Measurements from ENCODE around the gene LEFTY2. TPM values are rescaled to one million over a fixed set of nuclear protein-coding genes. Genes with fewer than 3 reads are reported as not detected.

LEFTY2 gene
- total and polyA plus RNA-seq, 10 of the 15 experiments (the other 5 are each of a cell fraction or from before 2014, with no cell fraction given) = not detected

DNA sequence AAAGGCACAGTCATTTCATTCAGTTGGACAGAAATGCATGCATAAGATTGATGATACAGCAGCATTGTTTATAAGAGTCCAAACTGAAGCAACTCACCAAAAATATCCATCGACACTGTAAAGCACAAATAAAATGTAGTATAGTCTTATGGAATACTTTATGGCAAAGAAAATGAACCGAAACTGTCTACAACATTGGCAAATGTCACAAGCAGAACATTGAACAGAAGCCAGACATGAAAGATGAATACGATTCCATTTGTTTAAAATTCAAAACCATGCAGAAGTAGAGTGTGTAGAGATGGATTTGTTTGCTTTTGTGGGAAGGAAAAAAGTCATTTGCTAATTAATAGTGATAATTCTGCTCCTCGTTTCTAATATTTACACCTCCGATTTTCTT, 44.5 kb downstream of the LEFTY2 start (continued):
- TF ChIP-seq, protein P1, sequence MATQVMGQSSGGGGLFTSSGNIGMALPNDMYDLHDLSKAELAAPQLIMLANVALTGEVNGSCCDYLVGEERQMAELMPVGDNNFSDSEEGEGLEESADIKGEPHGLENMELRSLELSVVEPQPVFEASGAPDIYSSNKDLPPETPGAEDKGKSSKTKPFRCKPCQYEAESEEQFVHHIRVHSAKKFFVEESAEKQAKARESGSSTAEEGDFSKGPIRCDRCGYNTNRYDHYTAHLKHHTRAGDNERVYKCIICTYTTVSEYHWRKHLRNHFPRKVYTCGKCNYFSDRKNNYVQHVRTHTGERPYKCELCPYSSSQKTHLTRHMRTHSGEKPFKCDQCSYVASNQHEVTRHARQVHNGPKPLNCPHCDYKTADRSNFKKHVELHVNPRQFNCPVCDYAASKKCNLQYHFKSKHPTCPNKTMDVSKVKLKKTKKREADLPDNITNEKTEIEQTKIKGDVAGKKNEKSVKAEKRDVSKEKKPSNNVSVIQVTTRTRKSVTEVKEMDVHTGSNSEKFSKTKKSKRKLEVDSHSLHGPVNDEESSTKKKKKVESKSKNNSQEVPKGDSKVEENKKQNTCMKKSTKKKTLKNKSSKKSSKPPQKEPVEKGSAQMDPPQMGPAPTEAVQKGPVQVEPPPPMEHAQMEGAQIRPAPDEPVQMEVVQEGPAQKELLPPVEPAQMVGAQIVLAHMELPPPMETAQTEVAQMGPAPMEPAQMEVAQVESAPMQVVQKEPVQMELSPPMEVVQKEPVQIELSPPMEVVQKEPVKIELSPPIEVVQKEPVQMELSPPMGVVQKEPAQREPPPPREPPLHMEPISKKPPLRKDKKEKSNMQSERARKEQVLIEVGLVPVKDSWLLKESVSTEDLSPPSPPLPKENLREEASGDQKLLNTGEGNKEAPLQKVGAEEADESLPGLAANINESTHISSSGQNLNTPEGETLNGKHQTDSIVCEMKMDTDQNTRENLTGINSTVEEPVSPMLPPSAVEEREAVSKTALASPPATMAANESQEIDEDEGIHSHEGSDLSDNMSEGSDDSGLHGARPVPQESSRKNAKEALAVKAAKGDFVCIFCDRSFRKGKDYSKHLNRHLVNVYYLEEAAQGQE (IDR thresholded peaks at IDR 0.05; ENCODE audit: low read depth, low read length) = no peak
- TF ChIP-seq RB1 (IDR thresholded peaks at IDR 0.05; ENCODE audit: borderline replicate concordance) = no peak
- TF ChIP-seq PAX8 (IDR thresholded peaks at IDR 0.05) = no peak

DNA sequence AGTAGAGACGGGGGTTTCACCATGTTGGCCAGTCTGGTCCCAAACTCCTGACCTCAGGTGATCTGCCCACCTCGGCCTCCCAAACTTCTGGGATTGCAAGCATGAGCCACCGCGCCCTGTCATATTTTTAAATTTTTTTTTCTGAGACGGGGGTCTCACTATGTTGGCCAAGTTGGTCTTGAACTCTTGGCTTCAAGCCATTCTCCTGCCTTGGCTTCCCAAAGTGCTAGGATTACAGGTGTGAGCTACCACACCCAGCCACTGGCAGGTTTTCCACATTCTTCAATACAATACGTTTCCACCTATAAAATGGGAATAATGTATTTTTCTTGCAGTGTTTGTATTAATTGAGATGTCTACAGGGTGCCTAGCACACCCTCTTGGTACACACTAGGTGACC, 48.7 kb downstream of the LEFTY2 start:
- ChIA-PET RAD21 (ENCODE audit: unreplicated experiment) (no interaction called here), SMC1A (ENCODE audit: uncharacterized antibody, unreplicated experiment) (no interaction called here), POLR2A (no interaction called here), CTCF (interaction anchor here (2.3 kb wide), 1 partner anchor 18 kb away, joined by 4 read pairs; no protein-coding TSS in a partner anchor)
- no peak overlapping the region for H3K4me2 ChIP-seq (ENCODE audit: control insufficient read depth, insufficient read depth)
- no peak overlapping the region for H2AFZ ChIP-seq (ENCODE audit: control insufficient read depth, low read depth, low read length)
- 71% methylated on average over 6 of the region's 6 CpGs for WGBS (ENCODE audit: insufficient coverage, insufficient replicate concordance, low lambda C conversion rate, missing lambda C conversion rate)
- no peak overlapping the region for H3K9ac ChIP-seq (ENCODE audit: control insufficient read depth, insufficient read depth, low read length)
- H3K79me2 ChIP-seq (ENCODE audit: control insufficient read depth, insufficient read depth, low read length) = no peaks in the 10 kb centered on the region
- BruUV-seq (replicated peaks) = no TSS peak
- intact Hi-C loops (cut with micrococcal nuclease; ENCODE audit: unreplicated experiment) (no loop called here), in situ Hi-C loops (cut with MboI) (no loop called here)
- ATAC-seq = no peak
- FAIRE-seq = no peak
- H3K27me3 ChIP-seq (replicated peaks in 1 of 2; ENCODE audit: control insufficient read depth in 2 of 2, insufficient read depth in 2 of 2, low read length in 1 of 2) = no peaks in the 10 kb centered on the region
- no peaks in the 10 kb centered on the region for H4K20me1 ChIP-seq (ENCODE audit: control insufficient read depth, insufficient read depth)
- no peak for DNase-seq (ENCODE audit: low read depth, low spot score)
- H3K27ac ChIP-seq (ENCODE audit: control insufficient read depth, insufficient read depth) = no peak overlapping the region
- H3K9me3 ChIP-seq (replicated peaks; ENCODE audit: control insufficient read depth, insufficient read depth, low read length) = no peaks in the 10 kb centered on the region
- no peak overlapping the region for H3K4me3 ChIP-seq
- no peak for TF ChIP-seq NFXL1 (IDR thresholded peaks at IDR 0.05; ENCODE audit: borderline replicate concordance)
- TF ChIP-seq, protein P2, sequence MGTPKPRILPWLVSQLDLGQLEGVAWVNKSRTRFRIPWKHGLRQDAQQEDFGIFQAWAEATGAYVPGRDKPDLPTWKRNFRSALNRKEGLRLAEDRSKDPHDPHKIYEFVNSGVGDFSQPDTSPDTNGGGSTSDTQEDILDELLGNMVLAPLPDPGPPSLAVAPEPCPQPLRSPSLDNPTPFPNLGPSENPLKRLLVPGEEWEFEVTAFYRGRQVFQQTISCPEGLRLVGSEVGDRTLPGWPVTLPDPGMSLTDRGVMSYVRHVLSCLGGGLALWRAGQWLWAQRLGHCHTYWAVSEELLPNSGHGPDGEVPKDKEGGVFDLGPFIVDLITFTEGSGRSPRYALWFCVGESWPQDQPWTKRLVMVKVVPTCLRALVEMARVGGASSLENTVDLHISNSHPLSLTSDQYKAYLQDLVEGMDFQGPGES (IDR thresholded peaks at IDR 0.05) = no peak
- TF ChIP-seq, protein P1 (IDR thresholded peaks at IDR 0.05; ENCODE audit: low read depth, low read length) = no peak
- no peak for TF ChIP-seq NR2C2 (IDR thresholded peaks at IDR 0.05; ENCODE audit: borderline replicate concordance, control insufficient read depth, insufficient read length, low read depth)
- TF ChIP-seq RB1 (IDR thresholded peaks at IDR 0.05; ENCODE audit: borderline replicate concordance) = no peak
- peaks cover 10% of the 10 kb centered on the region for H3K4me1 ChIP-seq (ENCODE audit: control insufficient read depth, insufficient read depth, low read length)
- no peaks in the 10 kb centered on the region for H3K36me3 ChIP-seq (ENCODE audit: control insufficient read depth in 2 of 2, insufficient read depth in 2 of 2, low read length in 1 of 2)
